SK-N-SH (cell line): ENCODE results near the gene POLD2.

Experiments used
- CHD2 ChIP-seq: fragments of 150-350 bp; IDR thresholded peaks from 2 replicates; pipeline ENCODE4 v1.6.1; 2018; ENCODE audit warnings: low read length; ENCODE audit not compliant: partially characterized antibody
- CTCF ChIP-seq: fragments of 200-600 bp; sonication (generic); IDR thresholded peaks from 2 replicates; pipeline ENCODE4 v1.6.1; 2017; ENCODE audit warnings: antibody characterized with exemption, mild to moderate bottlenecking, moderate library complexity
- EZH2phosphoT487 ChIP-seq: fragments of 200-600 bp; sonication (generic); IDR thresholded peaks from 2 replicates; pipeline ENCODE4 v1.6.1; 2017; ENCODE audit warnings: low read depth, mixed run types, mild to moderate bottlenecking, antibody characterized with exemption, moderate library complexity, borderline replicate concordance

GRCh38 chr7:44156453-44157010 is 33.2 kb upstream of the POLD2 start:
- TF ChIP-seq CHD2 (no peak), EZH2phosphoT487 (no peak), CTCF (no peak)
